Activated CD4-positive, alpha-beta memory T cell treated with anti-CD3 and anti-CD28 coated beads, Interleukin-2, amount 10 ng/mL, durations not matched to agents 7 days and 5 days (primary cell): Measurements from ENCODE around the gene CA7. TPM values are rescaled to one million over a fixed set of nuclear protein-coding genes. Genes with fewer than 3 reads are reported as not detected.

Experiments
- CTCF ChIA-PET: fragments of 350-600 bp; sonication (Branson Sonifier 250); formaldehyde crosslinking; loops from one replicate; lab custom pipeline; 2021; ENCODE audit warnings: antibody characterized with exemption, inconsistent platforms; lab: Charles Lee
- POLR2A ChIA-PET: fragments of 350-600 bp; sonication (Branson Sonifier 250); formaldehyde crosslinking; loops from one replicate; lab custom pipeline; 2021; ENCODE audit warnings: antibody characterized with exemption; lab: Charles Lee
- DNase-seq: peaks from one replicate; pipeline ENCODE4 v3.0.0-alpha.2; 2020
- H3K27ac Mint-ChIP-seq: one replicate; pipeline ENCODE4 v1.8.0; 2021; ENCODE audit warnings: mild to moderate bottlenecking, mixed read lengths
- H3K27me3 Mint-ChIP-seq: one replicate; pipeline ENCODE4 v1.8.0; 2021; ENCODE audit warnings: mixed read lengths
- H3K36me3 Mint-ChIP-seq: one replicate; pipeline ENCODE4 v1.8.0; 2021; ENCODE audit warnings: low read depth, mixed read lengths
- H3K4me1 Mint-ChIP-seq: one replicate; pipeline ENCODE4 v1.8.0; 2021; ENCODE audit warnings: mixed read lengths
- H3K4me3 Mint-ChIP-seq: one replicate; pipeline ENCODE4 v1.8.0; 2021; ENCODE audit warnings: mild to moderate bottlenecking, mixed read lengths
- H3K9me3 Mint-ChIP-seq: one replicate; pipeline ENCODE4 v1.8.0; 2021; ENCODE audit warnings: mixed read lengths
- total RNA-seq, 2 experiments: library from RNA; stranded (reverse); gene quantifications; one replicate each; pipeline ENCODE4 v1.2.3, GENCODE V29; 2021

CA7 gene
- total RNA-seq, 2 experiments from 2014 or later: 0.13 TPM; not detected in 1

DNA sequence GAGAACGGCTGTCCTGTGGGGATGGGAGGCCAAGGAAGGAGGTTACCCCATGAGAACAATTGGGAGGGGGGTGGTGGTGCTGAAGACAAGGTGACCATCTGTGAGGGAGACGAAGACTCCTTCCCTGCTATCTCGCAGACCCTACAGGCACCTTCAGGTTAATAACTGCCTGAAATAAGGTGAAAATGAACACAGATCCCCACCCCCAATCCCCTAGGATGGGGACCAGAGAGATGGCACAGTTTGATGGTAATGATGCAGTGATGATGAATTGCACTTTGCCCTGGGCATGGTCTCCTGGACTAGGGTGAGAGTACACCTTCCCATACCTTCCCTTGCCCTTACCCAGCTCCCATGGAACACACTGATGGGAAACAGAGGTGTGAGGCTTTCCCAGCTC lies 12.0 kb upstream of the CA7 start:
- no peaks in the 10 kb centered on the region for H3K27me3 Mint-ChIP-seq
- H3K9me3 Mint-ChIP-seq: no peaks in the 10 kb centered on the region
- H3K27ac Mint-ChIP-seq: no peak overlapping the region
- H3K4me3 Mint-ChIP-seq: no peak overlapping the region
- H3K36me3 Mint-ChIP-seq: peaks cover 16% of the 10 kb centered on the region
- peaks cover 33% of the 10 kb centered on the region for H3K4me1 Mint-ChIP-seq
- CTCF ChIA-PET: interaction anchor here (2.1 to 5.2 kb wide), 5 partner anchors 16 to 43 kb away, joined by 19 to 125 read pairs (median 38); no protein-coding TSS in a partner anchor
- DNase-seq: no peak
- POLR2A ChIA-PET: interaction anchor here (2.0 to 4.7 kb wide), 2 partner anchors 42 to 50 kb away, joined by 4 to 37 read pairs; no protein-coding TSS in a partner anchor

DNA sequence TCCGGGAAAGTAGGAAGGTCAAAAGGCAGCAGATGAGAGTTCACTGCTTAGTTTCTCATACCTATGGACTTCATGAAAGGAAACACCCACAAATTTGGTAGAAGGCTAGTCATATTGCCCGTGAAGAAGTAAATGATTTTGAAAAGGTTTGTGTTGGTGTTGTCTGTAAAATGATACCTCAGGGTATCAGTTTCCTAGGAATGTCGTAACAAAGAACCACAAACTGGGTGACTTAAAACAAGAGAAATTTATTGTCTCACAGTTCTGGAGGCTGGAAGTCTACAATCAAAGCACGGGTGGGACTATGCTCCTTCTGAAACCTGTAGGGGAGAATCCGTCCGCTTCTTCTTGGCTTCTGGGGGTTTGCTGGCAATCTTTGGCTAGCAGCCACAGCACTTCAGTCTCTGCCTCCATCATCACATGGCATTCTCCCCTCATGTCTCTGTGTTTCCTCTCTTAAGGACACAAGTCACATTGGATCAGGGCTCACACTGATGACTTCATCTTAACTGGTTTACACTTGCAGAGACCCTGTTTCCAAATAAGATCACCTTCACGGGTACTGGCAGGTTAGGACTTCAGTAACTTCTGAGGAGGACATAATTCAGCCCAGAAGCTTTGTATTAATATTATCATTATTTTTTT lies 11.4 kb upstream of the CA7 start:
- CTCF ChIA-PET: interaction anchor here (1.3 to 5.2 kb wide), 4 partner anchors 10 to 40 kb away, joined by 3 to 125 read pairs (median 34); no protein-coding TSS in a partner anchor
- Mint-ChIP-seq H3K4me1 (peaks cover 30% of the 10 kb centered on the region), H3K4me3 (no peak overlapping the region), H3K36me3 (peaks cover 13% of the 10 kb centered on the region), H3K27me3 (no peaks in the 10 kb centered on the region), H3K27ac (no peak overlapping the region), H3K9me3 (no peaks in the 10 kb centered on the region)
- no peak for DNase-seq
- POLR2A ChIA-PET: interaction anchor here (0.5 to 4.7 kb wide), 2 partner anchors 21 to 41 kb away, joined by 3 to 37 read pairs; no protein-coding TSS in a partner anchor

DNA sequence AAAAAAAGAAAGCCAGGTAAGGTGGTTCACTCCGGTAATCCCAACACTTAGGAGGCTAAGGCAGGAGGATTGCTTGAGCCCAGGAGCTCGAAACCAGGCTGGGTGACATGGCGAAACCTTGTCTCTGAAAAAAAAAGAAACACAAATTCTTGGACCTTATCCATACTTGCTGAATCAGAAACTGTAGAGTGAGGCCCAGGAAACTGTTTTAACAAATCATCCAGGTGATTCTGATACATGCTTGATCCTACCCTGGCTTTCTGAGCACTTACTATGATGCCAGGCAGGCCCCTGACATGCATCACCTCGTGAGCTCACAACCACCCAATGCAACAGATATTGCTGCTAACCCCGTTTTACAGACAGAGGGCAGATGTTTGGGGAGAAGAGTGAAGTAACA lies 9.5 kb upstream of the CA7 start:
- peaks cover 16% of the 10 kb centered on the region for H3K27me3 Mint-ChIP-seq
- ChIA-PET CTCF (interaction anchor here (1.2 to 2.2 kb wide), 3 partner anchors 26 to 38 kb away, joined by 5 to 11 read pairs (median 6); no protein-coding TSS in a partner anchor), POLR2A (no interaction called here)
- H3K36me3 Mint-ChIP-seq: no peaks in the 10 kb centered on the region
- H3K9me3 Mint-ChIP-seq: no peaks in the 10 kb centered on the region
- no peak overlapping the region for H3K27ac Mint-ChIP-seq
- peaks cover 12% of the 10 kb centered on the region for H3K4me1 Mint-ChIP-seq
- DNase-seq: no peak
- H3K4me3 Mint-ChIP-seq: no peak overlapping the region

DNA sequence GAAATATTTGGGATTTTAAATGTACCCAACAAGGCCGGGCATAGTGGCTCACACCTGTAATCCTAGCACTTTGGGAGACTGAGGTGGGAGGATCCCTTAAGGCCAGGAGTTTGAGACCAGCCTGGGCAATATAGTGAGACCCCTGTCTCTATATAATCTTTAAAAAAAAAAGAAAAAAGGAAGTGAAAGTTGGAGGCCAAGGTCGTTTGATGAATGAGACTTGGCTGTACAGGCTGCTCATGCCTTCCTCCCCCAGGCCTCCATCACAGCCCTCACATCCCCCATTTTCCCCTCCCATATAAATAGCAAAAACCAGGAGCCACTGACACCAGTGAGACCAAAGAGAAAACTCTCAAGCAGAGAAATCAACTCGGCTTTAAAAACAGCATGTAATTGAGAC lies 3.3 kb upstream of the CA7 start:
- no peaks in the 10 kb centered on the region for H3K9me3 Mint-ChIP-seq
- ChIA-PET CTCF (interaction anchor here (3.7 kb wide), 1 partner anchor 10 kb away, joined by 28 read pairs; the partner anchor contains the start of gene NAE1), POLR2A (no interaction called here)
- no peak for DNase-seq
- H3K4me1 Mint-ChIP-seq: peaks cover 6% of the 10 kb centered on the region
- no peak overlapping the region for H3K27ac Mint-ChIP-seq
- H3K4me3 Mint-ChIP-seq: no peak overlapping the region
- H3K36me3 Mint-ChIP-seq: no peaks in the 10 kb centered on the region
- peaks cover 48% of the 10 kb centered on the region for H3K27me3 Mint-ChIP-seq

DNA sequence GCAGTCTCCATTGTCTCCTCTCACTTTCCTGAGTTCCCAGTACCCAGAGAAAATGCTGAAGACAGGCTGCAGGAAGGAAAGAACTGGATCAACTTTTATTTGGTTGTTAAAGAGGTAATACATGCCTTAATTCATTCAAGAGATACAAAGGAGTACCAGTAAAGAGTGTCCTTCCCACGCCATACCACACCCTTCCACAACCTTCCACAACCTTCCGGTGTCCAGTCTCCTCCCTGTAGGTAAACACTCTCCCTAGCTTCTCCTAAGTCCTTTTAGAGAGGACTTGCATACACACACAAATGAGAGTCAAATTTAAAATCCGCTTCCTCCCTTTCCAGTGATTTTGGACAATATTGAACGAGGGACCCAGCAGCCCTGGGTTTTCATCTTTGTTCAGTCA lies 2.8 kb upstream of the CA7 start:
- peaks cover 52% of the 10 kb centered on the region for H3K27me3 Mint-ChIP-seq
- H3K27ac Mint-ChIP-seq: no peak overlapping the region

DNA sequence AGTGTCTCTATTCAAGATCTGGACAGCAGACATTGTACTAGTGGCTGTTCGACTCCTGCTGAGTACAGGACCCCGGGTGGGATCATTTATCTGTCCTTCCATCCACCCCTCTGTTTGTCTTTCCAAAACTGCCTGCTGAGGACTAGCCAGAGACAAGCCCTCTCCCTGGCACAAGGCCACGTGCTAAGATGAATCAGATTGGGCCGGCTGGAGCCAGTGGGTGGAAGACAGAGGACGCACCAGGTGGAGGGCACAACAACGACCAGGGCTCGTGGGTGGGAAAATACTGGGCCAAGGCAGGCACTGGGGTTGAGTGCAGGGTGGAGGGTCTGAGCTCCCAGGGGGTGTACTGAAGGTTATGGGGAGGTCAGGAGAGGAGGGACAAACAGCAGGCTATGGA lies 1.4 kb upstream of the CA7 start:
- ChIA-PET CTCF (interaction anchor here (1.4 to 3.7 kb wide), 3 partner anchors 12 to 86 kb away, joined by 4 to 28 read pairs (median 11); partner anchors contain the start of gene NAE1), POLR2A (interaction anchor here (3.1 kb wide), 1 partner anchor 12 kb away, joined by 17 read pairs; the partner anchor contains the start of gene NAE1)
- Mint-ChIP-seq H3K27ac (no peak overlapping the region), H3K27me3 (peaks cover 56% of the 10 kb centered on the region), H3K4me3 (no peak overlapping the region), H3K36me3 (no peaks in the 10 kb centered on the region), H3K9me3 (no peaks in the 10 kb centered on the region), H3K4me1 (peaks cover 13% of the 10 kb centered on the region)
- DNase-seq: no peak

More for the DNA sequence above, 2.8 kb upstream of the CA7 start:
- Mint-ChIP-seq H3K4me3 (no peak overlapping the region), H3K36me3 (no peaks in the 10 kb centered on the region), H3K4me1 (peaks cover 6% of the 10 kb centered on the region), H3K9me3 (no peaks in the 10 kb centered on the region)
- CTCF ChIA-PET: interaction anchor here (2.4 to 3.7 kb wide), 2 partner anchors 10 to 27 kb away, joined by 11 to 28 read pairs; partner anchors contain the start of gene NAE1
- no peak for DNase-seq
- POLR2A ChIA-PET: interaction anchor here (3.1 kb wide), 1 partner anchor 11 kb away, joined by 17 read pairs; the partner anchor contains the start of gene NAE1

DNA sequence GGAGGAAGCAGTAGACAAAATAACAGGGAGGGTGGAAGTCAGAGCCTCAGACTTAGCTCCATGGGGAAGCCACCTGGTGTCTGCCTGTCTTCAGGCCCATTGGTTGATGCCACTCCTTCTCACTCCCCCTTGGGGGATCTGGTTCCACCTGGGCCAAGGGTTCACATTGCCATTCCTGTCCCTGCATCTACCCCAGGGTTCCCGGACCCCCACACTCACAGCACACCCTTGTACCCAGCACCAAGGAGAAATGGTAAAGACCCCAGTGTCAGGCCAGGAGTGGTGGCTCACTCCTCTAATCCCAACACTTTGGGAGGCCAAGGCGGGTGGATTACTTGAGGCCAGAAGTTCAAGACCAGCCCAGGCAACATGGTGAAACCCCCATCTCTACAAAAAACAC lies 1.0 kb upstream of the CA7 start:
- no peaks in the 10 kb centered on the region for H3K36me3 Mint-ChIP-seq
- H3K4me3 Mint-ChIP-seq: no peak overlapping the region
- CTCF ChIA-PET: interaction anchor here (1.4 to 3.7 kb wide), 3 partner anchors 12 to 86 kb away, joined by 4 to 28 read pairs (median 11); partner anchors contain the start of gene NAE1
- H3K4me1 Mint-ChIP-seq: peaks cover 17% of the 10 kb centered on the region
- no peaks in the 10 kb centered on the region for H3K9me3 Mint-ChIP-seq
- POLR2A ChIA-PET: interaction anchor here (3.1 kb wide), 1 partner anchor 13 kb away, joined by 17 read pairs; the partner anchor contains the start of gene NAE1
- H3K27ac Mint-ChIP-seq: no peak overlapping the region
- no peak for DNase-seq
- peaks cover 54% of the 10 kb centered on the region for H3K27me3 Mint-ChIP-seq

DNA sequence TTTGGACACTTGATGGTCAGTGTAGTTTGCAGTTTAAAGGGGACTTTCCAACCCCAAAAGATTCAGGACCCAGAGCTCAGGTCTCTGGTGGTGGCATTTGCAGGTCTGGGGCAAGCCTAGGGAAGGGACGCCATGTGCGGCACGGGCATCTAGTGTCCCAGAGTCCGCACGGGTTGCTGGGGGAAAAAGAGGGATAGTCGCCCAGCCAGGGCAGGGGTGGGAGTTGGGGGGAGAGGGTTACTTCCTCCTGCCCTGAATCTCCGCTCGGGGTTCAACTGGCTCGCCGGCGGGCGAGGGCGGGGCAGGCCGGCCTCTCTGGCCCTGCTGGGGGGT lies 239 bp upstream of the CA7 start:
- no peak for DNase-seq
- ChIA-PET CTCF (interaction anchor here (1.4 to 3.7 kb wide), 2 partner anchors 13 to 85 kb away, joined by 4 to 28 read pairs; partner anchors contain the start of gene NAE1), POLR2A (interaction anchor here (3.1 kb wide), 1 partner anchor 13 kb away, joined by 17 read pairs; the partner anchor contains the start of gene NAE1)
- Mint-ChIP-seq H3K36me3 (no peaks in the 10 kb centered on the region), H3K27me3 (peaks cover 46% of the 10 kb centered on the region), H3K27ac (no peak overlapping the region), H3K4me3 (no peak overlapping the region), H3K9me3 (no peaks in the 10 kb centered on the region), H3K4me1 (peaks cover 20% of the 10 kb centered on the region)

DNA sequence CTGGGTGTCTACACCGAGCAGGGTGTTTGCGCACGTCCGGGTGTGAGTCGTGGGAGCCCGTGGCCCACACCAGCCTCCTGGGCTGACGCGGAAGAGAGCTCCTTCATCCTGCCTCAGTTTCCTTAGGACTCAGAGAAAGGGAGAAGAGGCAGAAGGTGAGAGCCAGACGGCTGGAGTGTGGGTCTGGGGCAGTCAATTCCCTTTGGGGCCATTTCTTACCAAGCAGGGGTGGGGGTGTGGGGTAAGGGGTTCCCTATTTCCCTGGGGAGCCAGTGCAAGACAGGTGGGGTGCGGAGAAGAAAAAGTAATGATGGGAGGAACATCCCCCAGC lies 831 bp downstream of the CA7 start:
- ChIA-PET CTCF (interaction anchor here (0.7 to 4.7 kb wide), 3 partner anchors 9 to 23 kb away, joined by 3 to 32 read pairs (median 4); partner anchors contain the start of gene NAE1), POLR2A (no interaction called here)
- H3K27ac Mint-ChIP-seq: no peak overlapping the region
- peaks cover 20% of the 10 kb centered on the region for H3K4me1 Mint-ChIP-seq
- H3K36me3 Mint-ChIP-seq: no peaks in the 10 kb centered on the region
- no peak overlapping the region for H3K4me3 Mint-ChIP-seq
- no peak for DNase-seq
- no peaks in the 10 kb centered on the region for H3K9me3 Mint-ChIP-seq
- peaks cover 37% of the 10 kb centered on the region for H3K27me3 Mint-ChIP-seq

DNA sequence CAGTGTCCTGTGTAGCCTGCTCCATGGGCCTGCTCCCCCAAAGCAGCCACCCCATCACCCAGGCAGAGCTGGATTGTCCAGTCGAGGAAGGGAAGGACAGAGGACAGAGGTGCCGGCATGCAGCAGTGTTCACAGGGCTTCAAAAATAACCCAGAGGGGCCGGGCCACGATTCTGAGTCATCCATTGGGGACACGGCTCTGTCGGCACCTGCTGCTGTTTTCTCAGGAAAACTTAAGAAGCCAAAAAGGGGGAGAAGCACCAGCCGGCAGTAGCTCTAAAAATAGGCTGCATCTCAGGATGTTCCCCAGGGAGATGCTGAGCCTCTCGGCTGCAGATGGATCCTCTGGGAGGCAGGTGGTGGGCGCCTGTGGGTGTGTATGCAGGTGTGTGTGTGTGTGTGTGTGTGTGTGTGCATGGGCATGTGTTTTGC lies 1.6 kb downstream of the CA7 start:
- Mint-ChIP-seq H3K27me3 (peaks cover 36% of the 10 kb centered on the region), H3K4me1 (peaks cover 20% of the 10 kb centered on the region), H3K4me3 (no peak overlapping the region), H3K9me3 (no peaks in the 10 kb centered on the region), H3K36me3 (no peaks in the 10 kb centered on the region), H3K27ac (no peak overlapping the region)
- CTCF ChIA-PET: interaction anchor here (4.7 kb wide), 1 partner anchor 22 kb away, joined by 32 read pairs; no protein-coding TSS in a partner anchor
- no peak for DNase-seq
- POLR2A ChIA-PET: no interaction called here

DNA sequence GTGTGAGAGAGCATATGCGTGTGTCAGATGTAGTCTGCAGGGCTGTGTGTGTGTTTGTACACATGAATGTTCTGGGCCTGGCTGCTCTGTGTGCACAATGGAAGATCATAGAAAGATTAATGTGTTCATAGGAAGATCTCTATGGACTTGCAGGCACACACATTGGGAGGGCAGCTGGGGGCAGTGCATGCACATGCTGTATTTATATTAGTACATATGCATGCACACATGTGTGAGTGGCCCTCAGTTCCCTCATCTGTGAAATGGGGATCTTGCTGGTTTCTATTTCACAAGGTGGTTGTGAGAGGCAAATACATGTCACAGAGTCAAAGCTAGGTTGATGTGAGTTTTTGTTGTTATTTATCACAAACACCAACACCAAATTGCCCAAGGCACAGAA lies 2.1 kb downstream of the CA7 start:
- Mint-ChIP-seq H3K27me3 (peaks cover 36% of the 10 kb centered on the region), H3K9me3 (no peaks in the 10 kb centered on the region), H3K27ac (no peak overlapping the region), H3K4me1 (peaks cover 20% of the 10 kb centered on the region), H3K36me3 (no peaks in the 10 kb centered on the region), H3K4me3 (no peak overlapping the region)
- DNase-seq: no peak
- ChIA-PET POLR2A (no interaction called here), CTCF (interaction anchor here (1.9 to 4.7 kb wide), 3 partner anchors 16 to 27 kb away, joined by 6 to 32 read pairs (median 12); partner anchors contain the start of gene NAE1)

DNA sequence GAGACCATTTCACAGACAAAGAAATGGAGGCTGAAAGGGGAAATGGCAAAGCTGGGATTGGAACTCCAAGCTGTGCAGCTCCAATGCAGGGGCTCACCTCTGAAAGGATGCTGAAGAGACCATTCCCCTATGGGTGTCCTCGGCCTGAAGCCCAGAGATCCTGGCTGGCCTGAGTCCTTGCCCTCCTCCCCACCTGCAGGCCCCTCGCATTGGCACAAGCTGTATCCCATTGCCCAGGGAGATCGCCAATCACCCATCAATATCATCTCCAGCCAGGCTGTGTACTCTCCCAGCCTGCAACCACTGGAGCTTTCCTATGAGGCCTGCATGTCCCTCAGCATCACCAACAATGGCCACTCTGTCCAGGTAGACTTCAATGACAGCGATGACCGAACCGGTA lies 2.6 kb downstream of the CA7 start:
- CTCF ChIA-PET: interaction anchor here (1.9 to 4.7 kb wide), 3 partner anchors 16 to 26 kb away, joined by 6 to 32 read pairs (median 12); partner anchors contain the start of gene NAE1
- Mint-ChIP-seq H3K27ac (no peak overlapping the region), H3K4me3 (no peak overlapping the region), H3K4me1 (peaks cover 20% of the 10 kb centered on the region), H3K27me3 (peaks cover 36% of the 10 kb centered on the region), H3K9me3 (no peaks in the 10 kb centered on the region), H3K36me3 (no peaks in the 10 kb centered on the region)
- no peak for DNase-seq
- POLR2A ChIA-PET: no interaction called here
